ENCODE data around the gene RFX1.

DNA sequence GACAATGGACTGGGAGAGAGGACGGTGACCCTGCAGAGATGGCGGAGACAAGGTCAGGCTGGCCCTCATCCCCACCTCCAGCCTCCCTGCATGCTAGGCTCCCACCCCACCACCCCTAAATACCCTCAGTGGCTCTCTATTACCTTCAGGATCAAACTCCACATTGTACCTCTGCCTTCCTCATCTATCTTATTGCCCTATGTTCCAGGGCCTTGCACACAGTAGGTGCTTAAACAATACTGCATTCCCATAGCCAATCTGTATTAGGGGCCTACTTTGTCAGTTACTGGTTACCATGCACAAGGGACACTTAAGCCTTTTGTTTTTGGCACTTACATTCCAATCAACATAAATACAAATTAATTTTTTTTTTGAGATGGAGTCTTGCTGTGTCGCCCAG, 49.3 kb upstream of the RFX1 start:
- TF ChIP-seq POLR2A (IDR thresholded peaks at IDR 0.05; ENCODE audit: low read depth, low read length) (no peak), TAF1 (IDR thresholded peaks at IDR 0.05; ENCODE audit: low read depth, low read length) (no peak), POLR2AphosphoS5 (IDR thresholded peaks at IDR 0.05; ENCODE audit: low read depth, low read length) (no peak), SPI1 (IDR thresholded peaks at IDR 0.05; ENCODE audit: low read depth, low read length) (no peak)
